Breast epithelium (tissue), 3 donors: ENCODE measurements around the gene XPO5.

Experiments used
- POLR2A ChIP-seq: fragments of 450-650 bp; IDR thresholded peaks from one replicate; pipeline ENCODE4 v1.6.1; 2016; ENCODE audit warnings: antibody characterized with exemption, mild to moderate bottlenecking, moderate library complexity
- POLR2AphosphoS5 ChIP-seq, 3 donors: sonication (generic); formaldehyde crosslinking; IDR thresholded peaks; one replicate each; pipeline ENCODE4 v1.6.1; 2017; ENCODE audit warnings: antibody characterized with exemption in 3 of 3
- TF ChIP-seq, protein P1 (sequence below), 3 donors: fragments of 450-650 bp; IDR thresholded peaks; one replicate each; pipeline ENCODE4 v1.5.1; 2016 to 2017; ENCODE audit warnings: antibody characterized with exemption in 3 of 3, mild to moderate bottlenecking in 3 of 3, moderate library complexity in 3 of 3

DNA sequence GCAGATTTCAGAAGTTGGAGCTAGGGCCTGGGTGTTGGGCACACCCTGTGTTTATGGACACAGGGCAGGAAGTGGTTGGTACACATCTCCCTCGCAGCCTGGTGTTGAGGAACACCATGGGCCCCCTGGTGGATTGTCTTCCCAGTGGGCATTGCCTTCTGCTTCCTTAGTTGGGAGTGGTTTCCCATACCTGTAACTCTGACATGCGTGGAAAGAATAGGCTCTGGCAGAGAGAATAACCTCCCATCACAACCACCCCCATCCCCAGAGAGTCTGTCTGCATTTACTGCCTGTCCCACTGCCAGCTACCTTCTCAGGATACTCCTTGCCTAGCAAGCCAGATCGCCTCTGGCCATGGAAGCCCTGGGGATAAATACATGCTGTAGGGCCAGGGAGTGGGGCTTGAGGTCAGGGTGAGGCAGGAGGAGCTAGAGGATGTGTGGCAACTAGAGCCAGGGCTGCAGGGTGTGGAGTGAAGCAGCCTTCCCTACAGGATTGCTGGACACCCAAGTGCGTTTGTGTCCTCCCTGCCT, 80.4 kb downstream of the XPO5 start:
- TF ChIP-seq POLR2A: no peak
- TF ChIP-seq, protein P1, sequence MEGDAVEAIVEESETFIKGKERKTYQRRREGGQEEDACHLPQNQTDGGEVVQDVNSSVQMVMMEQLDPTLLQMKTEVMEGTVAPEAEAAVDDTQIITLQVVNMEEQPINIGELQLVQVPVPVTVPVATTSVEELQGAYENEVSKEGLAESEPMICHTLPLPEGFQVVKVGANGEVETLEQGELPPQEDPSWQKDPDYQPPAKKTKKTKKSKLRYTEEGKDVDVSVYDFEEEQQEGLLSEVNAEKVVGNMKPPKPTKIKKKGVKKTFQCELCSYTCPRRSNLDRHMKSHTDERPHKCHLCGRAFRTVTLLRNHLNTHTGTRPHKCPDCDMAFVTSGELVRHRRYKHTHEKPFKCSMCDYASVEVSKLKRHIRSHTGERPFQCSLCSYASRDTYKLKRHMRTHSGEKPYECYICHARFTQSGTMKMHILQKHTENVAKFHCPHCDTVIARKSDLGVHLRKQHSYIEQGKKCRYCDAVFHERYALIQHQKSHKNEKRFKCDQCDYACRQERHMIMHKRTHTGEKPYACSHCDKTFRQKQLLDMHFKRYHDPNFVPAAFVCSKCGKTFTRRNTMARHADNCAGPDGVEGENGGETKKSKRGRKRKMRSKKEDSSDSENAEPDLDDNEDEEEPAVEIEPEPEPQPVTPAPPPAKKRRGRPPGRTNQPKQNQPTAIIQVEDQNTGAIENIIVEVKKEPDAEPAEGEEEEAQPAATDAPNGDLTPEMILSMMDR (IDR thresholded peaks at IDR 0.05): peak in 1 of 3 donors; percentile 7
- no peak for TF ChIP-seq POLR2AphosphoS5 (IDR thresholded peaks at IDR 0.05)
